ENCODE data around the gene NEAT1.
A peak's percentile ranks its signal among the peaks of the same experiment; 100 is the strongest.
"Not testable (repeated sequence)": the region's sequence is repeated elsewhere in the genome, so short reads cannot be mapped to it uniquely, and the experiment has no call there.

NEAT1 gene

DNA sequence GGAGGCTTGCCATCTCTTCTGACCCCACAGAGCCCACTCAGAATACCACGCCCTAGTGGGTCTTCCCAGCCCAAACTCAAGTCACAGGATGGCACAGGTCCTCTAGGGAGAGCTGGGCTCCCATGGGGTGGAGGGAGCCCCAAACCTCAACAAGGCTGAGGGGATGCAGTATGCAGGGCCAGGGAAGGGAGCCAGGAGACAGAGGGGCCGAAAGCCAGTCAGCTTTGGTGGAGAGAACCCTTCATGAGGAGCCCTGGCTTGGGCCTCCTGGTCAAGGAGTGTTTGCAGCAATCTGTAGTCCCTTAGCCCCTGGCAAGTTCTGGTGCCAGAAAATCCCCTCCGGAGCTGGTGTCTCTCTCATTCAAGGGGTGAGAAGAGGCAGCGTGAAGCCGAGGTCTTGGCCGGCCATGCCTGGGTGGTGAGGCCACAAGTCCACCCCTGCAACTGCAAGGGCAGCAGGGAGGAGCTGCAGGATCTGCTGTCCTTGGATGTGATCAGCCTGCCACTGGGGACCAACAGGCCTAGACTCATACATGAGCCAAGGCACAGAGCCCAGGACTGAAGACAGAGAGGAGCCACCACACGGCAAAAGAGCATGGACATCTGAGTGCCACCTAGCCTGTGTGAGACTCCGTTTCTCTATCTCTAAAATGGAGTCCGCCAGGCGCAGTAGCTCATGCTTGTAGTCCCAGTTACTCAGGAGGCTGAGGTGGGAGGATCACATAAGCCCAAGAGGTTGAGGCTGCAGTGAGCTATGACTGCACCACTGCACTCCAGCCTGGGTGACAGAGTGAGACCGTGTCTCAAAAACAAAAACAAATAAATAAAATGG is 24.1 kb downstream of the NEAT1 start:
- no peak for DNase-seq

DNA sequence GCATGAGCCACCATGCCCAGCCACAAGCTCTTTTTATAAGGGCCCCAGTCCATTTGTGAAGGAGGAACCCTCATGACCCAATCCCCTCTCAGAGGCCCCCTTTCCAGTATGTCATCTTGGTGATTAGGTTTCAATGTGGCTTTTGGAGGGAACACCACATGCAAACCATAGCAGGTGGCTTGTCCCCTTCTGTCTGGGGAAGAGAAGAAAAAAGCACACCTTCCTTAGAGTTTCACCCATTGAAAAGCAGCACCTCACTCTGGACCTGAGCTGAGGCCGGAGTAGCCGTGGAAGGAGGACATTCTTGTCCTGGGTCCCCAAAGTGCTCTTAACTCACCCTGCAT is 25.4 kb downstream of the NEAT1 start:
- no peak for DNase-seq

DNA sequence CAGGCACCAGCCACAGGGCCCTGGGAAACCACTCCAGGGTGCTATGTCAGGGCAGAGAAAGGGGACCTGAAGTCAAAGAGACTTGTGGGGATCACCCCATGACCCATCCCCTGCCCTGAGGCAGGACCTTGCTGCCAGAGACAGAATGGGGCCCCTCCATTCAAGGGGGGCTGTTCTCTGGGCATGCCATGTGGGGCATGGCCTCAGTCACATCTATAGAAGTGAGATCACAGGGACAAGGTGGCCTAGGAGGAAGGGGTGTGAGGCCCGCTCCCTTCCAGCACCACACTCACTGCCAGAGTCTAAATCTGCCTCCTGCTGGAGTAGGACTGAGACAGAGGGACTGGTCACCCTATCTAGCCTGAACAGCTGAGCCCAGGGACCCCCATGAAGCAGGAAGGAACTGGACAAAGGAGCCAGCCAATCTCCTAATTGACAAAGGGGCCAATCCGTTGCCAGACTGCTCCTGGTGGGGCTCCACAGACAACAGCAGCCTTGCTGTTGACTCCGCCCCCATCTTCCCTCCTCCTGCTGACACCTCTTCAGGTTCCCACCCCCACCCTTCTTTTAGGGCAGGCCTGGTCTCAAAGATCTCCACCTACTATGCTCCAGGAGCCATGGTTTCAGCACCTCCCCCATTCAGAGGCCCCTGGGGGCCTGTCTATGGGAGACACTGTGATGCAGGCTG is 26.0 kb downstream of the NEAT1 start:
- no peak for DNase-seq

DNA sequence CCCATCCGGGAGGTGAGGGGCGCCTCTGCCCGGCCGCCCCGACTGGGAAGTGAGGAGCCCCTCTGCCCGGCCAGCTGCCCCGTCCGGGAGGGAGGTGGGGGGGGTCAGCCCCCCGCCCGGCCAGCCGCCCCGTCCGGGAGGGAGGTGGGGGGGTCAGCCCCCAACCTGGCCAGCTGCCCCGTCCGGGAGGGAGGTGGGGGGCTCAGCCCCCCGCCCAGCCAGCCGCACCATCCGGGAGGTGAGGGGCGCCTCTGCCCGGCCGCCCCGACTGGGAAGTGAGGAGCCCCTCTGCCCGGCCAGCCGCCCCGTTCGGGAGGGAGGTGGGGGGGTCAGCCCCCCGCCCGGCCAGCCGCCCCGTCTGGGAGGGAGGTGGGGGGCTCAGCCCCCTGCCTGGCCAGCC is 28.7 kb downstream of the NEAT1 start:
- not testable (repeated sequence) for DNase-seq

DNA sequence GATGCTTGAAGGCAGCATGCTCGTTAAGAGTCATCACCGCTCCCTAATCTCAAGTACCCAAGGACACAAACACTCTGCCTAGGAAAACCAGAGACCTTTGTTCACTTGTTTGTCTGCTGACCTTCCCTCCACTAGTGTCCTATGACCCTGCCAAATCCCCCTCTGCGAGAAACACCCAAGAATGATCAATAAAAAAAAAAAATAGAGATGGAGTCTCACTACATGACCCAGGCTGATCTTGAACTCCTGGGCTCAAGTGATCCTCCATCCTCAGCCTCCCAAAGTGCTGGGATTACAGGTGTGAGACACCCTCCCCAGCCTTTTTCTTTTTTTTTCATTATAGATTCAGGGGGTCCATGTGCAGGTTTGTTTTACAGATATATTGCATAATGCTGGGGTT is 29.7 kb downstream of the NEAT1 start:
- DNase-seq: not testable (repeated sequence)

DNA sequence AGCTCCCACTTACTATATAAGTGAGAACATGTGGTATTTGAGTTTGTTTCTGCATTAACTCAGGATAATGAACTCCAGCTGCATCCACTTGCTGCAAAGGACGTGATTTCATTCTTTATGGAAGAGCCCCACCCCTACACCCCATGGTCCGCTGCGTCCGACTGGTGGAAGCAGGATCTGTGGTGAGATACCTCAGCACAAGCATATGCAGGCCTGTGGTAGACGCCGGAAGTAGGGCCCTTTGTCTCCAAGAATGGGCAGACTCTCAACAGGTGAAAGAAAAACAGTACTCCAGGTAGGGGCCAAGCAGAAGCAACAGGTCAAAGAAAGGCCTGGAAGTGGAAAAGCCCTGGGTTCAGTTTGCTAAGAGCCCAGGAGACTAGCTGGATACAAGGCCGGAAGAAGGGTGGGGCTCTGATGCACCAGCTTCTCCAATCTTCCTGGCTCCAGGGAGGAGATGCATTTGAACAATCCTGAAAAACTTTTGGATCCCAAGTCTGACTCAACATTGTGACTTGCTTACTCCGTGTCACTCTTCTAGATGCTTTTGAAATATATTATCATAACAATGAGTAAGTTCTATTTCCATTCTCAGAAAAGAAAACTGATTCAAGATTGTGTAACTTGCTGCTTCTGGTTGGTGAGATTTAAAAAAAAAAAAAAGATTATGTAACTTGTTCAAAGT is 30.4 kb downstream of the NEAT1 start:
- DNase-seq: no peak

DNA sequence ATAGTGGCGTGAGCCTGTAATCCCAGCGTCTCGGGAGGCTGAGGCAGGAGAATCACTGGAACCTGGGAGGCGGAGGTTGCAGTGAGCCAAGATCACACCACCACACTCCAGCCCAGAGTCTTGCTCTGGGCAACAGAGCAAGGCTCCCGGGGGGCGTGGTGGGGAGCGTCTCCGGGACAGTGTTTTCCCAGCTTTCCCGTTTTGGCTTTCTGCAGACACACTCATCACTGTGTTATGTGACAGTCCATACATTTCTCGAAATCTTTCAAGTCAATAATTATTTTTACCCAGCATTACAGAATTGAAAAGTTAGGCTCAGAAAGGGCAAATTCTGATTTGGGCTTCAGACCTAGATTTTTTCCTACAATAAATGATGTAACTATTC is 31.7 kb downstream of the NEAT1 start:
- DNase-seq: no peak

DNA sequence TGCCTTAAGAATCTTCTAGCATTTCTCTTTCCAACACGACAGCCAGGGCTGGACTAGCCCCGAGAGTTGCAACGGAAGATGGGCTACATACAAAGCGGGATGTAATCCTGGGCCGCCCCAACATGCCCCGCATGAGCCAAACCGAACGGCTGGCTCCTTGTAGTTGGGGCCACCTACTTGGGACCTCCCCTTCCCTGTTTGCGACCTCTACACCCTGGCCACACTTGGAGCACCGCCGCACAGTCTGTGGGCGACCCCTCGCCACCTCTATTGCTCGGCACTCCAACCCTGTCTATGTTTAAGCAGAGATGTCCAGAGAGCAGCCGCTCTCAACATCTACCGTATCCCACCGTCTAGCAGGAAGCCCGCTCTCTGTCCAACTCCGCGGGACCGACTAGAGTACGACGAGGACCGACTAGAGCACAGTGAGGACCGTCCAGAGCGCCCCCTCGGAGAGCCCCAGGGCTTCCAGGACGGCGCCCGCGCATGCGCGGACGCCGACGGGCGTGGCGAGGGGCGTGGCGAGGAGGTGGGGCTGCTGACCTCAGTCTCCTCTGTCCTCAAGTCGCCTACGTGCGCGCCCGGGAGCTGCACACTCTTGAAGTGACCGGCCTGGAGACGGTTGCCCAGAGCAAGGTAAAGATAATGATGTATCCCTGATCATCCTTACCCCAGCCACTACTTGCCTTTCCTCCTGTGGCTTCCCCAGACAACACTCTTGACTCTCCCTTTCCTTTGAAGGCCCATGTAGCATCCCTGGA is 32.3 kb downstream of the NEAT1 start:
- peak in 54 of 58 donors; percentile 19 to 89 (median 76) for DNase-seq

DNA sequence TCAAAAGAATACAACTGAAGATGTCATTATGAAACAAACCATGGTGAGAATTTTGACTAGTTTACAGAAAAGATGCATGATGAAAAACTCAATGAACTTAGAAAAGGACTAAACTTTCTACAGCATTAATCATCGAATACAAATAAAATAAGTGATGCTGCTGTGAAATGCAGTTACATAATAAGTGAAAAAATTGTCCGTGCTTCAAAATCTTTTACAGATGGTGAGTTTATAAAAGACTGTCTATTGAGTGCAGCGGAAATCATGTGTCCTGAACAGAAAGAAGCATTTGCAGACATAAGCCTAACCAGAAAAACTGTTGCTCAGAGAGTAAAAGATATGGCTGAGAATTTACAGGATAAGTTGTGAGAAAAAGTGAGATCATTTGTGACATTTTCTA is 33.8 kb downstream of the NEAT1 start:
- no peak for DNase-seq

DNA sequence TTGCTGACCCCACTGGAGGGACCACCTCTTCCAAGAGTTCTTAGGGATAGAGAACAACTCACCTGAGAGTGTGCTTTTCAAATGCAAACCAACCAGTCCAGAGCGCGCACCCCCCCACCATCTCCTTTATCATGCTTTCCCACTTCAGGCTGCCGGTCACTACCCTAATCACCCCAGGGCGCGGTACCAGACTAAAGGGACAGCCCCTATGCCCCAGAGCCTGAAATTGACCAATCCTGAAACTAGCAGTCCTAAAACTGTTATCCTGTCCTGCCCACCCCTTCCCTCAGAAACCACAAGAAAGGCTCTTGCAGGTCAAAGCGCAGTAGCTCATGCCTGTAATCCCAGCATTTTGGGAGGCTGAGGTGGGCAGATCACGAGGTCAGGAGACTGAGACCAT is 37.0 kb downstream of the NEAT1 start:
- DNase-seq: no peak

DNA sequence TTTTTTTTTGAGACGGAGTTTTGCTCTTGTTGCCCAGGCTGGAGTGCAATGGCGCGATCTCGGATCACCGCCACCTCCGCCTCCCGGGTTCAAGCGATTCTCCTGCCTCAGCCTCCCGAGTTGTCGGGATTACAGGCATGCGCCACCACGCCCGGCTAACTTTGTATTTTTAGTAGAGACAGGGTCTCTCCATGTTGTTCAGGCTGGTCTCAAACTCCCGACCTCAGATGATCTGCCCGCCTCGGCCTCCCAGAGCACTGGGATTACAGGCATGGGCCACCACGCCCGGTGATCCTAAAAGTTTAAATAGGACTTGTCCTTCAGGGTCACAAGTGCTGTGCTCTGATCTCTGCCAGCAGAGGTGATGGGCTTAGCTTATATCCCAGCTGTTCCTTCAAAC is 42.9 kb downstream of the NEAT1 start:
- not testable (repeated sequence) for DNase-seq

DNA sequence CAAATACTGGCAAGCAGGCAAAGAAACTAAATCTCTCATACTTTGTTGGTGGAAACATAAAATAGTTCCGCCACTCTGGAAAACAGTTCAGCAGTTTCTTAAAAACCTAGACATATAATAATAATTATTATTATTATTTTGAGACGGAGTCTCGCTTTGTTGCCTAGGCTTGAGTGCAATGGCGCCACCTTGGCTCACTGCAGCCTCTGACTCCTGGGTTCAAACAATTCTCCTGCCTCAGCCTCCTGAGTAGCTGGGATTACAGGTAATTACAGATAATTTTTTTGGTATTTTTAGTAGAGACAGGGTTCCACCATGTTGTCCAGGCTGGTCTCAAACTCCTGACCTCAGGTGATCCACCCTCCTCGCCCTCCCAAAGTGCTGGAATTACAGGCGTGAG is 44.7 kb downstream of the NEAT1 start:
- not testable (repeated sequence) for DNase-seq

DNA sequence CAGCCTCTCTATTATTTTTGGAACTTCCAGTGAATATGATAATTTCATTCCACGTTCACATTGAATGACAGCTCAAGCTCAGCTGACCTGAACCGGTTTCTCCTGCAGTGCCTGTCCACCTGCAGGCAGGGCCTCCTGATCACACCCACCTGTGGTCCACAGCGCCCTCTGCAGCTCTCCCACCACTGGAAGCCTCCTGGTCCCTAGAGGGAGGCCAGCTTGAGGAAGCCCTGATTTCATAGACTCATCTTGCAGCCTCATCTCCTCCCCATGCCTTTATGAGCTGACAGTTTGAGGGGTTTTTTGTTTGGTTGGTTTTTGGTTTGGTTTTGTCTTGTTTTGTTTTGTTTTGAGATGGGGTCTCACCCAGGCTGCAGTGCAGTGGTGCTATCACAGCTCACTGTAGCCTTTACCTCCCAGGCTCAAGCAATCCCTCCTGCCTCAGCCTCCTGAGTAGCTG is 46.3 kb downstream of the NEAT1 start:
- peak in 8 of 58 donors; percentile 10 to 42 (median 21) for DNase-seq

DNA sequence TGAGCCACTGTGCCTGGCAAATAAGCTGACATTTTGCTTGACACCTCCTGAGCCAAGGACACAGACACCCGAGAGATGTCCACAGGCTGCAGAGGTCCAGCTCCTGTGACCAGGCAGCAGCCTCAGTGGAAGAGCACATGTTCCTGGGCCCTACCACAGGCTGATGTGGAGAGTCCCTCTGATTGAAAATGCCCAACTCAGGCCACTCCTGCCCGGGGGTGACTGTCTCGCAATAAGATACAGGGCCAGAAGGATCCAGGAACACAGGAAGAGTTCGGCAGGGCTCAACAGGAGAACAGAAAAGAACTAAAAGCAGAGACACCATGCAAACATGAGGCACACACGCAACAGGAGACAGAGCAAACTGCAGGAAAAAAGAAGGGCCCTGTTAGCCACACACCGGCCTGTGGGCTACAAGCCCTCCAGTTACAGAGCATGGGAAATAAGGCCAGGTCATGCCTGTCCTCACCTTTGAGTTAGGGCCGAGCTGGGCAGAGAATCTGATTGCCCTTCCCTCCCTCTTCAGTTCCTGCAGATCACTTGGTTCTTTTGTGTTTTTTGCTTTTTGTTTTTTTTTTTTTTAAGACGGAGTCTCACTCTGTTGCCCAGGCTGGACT is 47.9 kb downstream of the NEAT1 start:
- no peak for DNase-seq

DNA sequence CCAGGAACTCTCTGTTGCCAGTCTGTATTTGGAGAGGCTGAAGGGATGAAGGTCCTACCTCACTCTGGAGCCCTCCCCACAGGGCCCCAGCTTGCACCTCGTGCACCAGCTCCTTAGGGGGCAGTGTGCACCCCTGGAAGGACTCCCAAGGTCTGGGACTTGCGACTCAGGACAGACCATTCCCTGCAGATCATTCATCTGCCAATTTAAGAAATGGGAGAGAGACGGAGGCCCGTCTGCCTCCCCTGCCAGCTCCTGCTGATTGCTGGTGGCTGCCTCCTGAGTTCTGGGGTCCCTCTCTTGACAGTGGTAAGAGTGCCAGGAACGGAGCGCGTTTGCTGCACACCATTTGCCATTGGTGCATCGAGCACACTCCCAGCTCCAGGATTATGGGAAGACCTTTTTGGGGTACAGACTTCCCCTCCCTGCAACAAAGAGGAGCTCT is 48.9 kb downstream of the NEAT1 start:
- peak in 45 of 58 donors; percentile 16 to 76 (median 48) for DNase-seq

DNA sequence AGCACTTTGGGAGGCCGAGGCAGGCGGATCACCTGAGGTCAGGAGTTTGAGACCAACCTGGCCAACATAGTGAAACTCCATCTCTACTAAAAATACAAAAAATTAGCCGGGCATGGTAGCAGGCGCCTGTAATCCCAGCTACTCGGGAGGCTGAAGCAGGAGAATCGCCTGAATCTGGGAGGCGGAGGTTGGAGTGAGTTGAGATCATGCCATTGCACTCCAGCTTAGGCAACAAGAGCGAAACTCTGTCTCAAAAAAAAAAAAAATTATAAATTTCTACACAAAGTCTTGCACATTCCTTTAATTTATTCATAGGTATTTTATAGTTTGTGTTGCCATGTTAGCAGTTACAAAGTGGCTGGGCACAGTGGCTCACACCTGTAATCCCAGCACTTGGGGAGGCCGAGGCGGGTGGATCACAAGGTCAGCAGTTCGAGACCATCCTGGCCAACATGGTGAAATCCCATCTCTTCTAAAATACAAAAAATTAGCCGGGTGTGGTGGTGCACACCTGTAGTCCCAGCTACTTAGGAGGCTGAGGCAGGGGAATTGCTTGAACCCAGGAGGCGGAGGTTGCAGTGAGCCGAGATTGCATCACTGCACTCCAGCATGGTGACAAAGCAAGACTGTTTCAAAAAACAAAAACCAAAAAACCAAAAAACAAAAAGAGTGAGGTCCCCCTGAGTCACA is 50.1 kb downstream of the NEAT1 start:
- DNase-seq: not testable (repeated sequence)

DNA sequence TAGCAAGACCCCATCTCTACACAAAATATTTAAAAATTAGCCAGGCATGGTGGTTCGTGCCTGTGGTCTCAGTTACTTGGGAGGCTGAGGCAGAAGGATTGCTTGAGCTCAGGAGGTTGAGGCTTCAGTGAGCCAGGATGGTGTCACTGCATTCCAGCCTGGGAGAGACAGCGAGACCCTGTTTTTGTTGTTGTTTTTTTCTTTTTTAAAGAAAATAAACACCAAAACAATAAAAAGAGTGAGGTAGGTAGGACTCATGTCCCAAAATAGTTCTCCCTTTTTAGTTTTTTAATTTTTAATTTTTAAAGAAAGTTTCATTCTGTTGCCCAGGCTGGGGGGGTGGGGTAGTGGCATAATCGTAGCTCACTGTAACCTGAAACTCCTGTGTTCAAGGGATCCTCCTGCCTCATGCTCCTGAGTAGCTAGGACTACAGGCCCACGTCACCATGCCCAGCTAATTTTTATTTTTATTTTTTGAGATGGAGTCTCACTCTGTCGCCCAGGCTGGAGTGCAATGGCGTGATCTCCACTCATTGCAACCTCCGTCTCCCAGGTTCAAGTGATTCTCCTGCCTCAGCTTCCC is 50.8 kb downstream of the NEAT1 start:
- DNase-seq: no peak

DNA sequence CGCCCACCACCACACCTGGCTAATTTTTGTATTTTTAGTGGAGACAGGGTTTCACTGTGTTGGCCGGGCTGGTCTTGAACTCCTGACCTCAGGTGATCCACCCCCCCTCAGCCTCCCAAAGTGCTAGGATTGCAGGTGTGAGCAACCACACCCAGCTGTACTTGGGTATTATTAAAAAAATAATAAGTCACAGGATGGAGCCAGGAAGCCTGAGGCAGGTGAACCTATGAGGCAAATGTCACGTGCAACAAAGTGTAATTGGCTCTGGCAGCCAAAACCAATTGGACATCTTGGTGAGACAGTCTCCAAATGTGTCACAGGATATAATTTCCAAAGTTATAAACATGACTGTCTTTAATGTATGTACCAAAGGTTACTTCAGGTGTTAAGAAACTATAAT is 52.3 kb downstream of the NEAT1 start:
- no peak for DNase-seq

DNA sequence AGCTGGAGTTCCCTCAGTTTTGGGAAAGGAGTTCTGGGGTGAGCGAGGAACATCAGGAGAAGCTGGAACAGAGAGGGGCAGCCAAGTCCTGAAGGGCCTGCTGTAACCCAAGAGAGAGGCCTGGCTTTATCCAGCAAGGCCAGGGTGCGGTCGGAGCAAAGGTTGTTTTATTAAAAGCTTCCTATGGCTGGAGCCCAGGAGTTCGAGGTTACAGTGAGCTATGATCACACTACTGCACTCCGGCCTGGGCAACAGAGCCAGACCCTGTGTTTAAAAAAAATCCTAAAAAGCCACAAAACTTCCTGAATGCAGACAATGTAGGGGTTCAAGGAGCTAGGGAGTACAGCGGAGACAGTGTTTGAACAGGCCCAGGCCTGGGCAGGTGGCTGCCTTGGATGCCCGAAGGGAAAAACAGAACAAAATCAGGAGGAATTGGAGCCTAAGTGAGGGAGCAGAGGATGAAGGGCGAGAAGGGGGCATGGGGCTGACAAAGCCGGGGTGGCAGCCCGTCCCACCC is 54.1 kb downstream of the NEAT1 start:
- DNase-seq: no peak

All from anterior cingulate cortex (tissue), 58 donors.